ENCODE results near the gene PUS1.

GRCh38 chr12:131949431-131950181 is 20.5 kb downstream of the PUS1 start, which contains the start of gene EP400:
- no peak for TF ChIP-seq FOXK2 (IDR thresholded peaks at IDR 0.05)
- no peak for TF ChIP-seq FOXM1 (IDR thresholded peaks at IDR 0.05; ENCODE audit: borderline replicate concordance)
- TF ChIP-seq BHLHE40 (IDR thresholded peaks at IDR 0.05; ENCODE audit: borderline replicate concordance) = no peak
- no peak for TF ChIP-seq HDGF (IDR thresholded peaks at IDR 0.05; ENCODE audit: borderline replicate concordance)
- TF ChIP-seq SUZ12 (IDR thresholded peaks at IDR 0.05) = no peak
- TF ChIP-seq L3MBTL2 (conservative IDR thresholded peaks at IDR 0.05) = no peak
- TF ChIP-seq, protein P1, sequence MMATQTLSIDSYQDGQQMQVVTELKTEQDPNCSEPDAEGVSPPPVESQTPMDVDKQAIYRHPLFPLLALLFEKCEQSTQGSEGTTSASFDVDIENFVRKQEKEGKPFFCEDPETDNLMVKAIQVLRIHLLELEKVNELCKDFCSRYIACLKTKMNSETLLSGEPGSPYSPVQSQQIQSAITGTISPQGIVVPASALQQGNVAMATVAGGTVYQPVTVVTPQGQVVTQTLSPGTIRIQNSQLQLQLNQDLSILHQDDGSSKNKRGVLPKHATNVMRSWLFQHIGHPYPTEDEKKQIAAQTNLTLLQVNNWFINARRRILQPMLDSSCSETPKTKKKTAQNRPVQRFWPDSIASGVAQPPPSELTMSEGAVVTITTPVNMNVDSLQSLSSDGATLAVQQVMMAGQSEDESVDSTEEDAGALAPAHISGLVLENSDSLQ (IDR thresholded peaks at IDR 0.05) = no peak
- TF ChIP-seq NFRKB (IDR thresholded peaks at IDR 0.05) = no peak
- TF ChIP-seq ELF4 (IDR thresholded peaks at IDR 0.05) = no peak
- TF ChIP-seq ARNT (IDR thresholded peaks at IDR 0.05) = no peak

Measured in HEK293T (cell line).